NCI-H748 (cell line): ENCODE data around the gene BIRC3.

Experiments used
- DNase-seq: peaks from one replicate; lab custom pipeline; 2025; ENCODE audit not compliant: unreplicated experiment; lab: John Stamatoyannopoulos, UW

Gene BIRC3

GRCh38 chr11:102317099-102317767 lies at the start of gene BIRC3:
BIRC3 (plus strand) TSS chr11:102317484; CDS start chr11:102324510, 7,026 bp downstream.
- DNase-seq, result peak; percentile 97

DNA sequence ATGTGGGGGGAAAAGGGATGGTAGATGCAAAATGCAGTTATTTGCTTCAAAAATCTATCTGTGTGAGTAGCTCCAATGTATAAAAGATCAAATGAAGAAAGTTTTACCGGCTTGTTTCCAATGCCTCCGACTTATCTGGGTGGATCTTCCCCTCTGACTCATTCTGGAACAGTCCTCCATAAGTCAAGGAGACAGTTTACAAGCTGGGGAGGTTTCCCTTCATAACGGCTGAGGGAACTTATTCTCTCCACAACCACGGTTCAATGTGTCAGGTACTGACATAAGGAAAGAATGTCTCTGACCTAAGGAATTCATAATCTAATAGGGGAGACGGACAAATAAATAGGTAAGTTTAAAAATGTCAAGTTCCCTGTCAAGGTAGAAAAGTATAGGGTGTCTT lies 49.7 kb upstream of the BIRC3 start:
- no peak for DNase-seq

- peak; percentile 91 for DNase-seq
Observed at GRCh38 chr11:102268083-102268984, 49.0 kb upstream of the BIRC3 start.

DNA sequence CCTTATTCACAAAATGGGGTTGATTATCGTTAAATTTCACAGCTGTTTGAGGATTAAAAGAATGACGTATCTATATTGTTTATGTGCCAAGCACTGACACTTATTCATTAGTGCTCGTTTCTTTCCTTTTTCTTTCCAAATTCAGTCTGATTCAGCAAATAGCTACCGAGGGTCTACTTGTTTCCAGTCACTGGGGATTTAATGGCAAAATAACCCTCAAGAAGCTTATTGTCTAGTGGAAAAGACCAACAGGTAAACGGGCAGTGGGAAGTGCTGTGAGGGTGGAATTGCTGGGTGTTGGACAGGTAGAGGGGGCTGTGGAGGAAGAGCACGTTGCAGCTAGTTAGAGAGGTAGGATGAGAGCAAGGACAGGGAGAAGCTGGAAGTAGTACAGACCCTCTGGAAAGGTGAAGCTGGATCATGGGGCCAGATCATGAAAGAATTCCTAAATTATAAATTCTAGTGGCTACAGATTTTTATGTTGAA lies 48.3 kb upstream of the BIRC3 start:
- DNase-seq, result peak; percentile 51

DNA sequence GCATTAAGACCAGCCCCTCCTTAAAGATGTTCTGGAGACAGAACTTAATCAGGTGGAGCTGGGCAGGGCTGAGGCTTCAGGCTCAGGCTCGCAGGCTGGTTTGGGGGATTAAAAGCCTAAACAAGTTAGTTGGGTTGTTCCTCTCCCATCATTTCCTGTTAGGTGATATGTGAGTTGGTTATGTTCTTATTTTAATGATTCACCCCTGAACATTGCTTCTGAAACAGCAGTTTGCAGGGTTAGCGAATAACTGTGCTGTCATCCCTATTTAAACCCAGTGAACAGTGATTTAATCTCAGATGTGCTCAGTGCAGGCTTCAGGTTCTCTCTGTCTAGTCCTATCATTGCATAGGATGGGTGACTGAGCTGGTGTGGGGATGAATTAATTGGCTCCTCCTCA lies 47.4 kb upstream of the BIRC3 start:
- DNase-seq, result no peak

DNA sequence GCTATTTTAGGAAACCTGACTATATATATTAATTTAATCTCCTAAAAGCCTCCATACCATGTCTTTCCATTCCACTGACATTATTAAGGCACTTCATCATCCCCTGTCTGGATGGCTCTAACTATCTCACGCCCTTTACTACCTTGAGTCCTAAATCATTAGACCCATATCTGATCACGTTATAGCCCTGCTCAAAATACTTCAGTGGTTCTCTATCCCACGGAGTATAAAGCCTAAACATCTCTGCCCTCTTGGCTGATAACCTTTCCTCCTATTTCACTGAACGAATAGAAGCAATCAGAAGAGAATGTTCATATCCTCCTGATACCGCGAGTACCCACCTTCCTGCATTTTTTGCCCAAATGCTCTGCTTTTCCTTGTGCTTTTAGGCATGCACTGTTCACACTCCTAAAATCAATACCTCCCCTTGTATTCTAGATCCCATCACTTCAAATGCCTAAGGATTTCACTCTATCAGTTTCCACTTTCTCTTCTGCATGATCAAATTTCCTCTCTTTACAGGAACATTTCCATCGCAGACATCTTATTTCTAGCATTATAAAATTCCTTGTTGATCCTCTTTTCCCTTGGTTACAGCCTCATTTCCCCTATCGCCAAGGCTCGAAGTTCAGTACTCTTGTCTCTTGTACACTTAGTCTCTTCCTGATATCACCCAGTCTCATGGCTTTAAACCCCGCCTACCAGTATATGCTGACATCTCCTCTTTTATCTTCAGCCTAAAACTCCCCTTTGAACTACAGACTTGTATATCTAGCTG lies 45.0 kb upstream of the BIRC3 start:
- DNase-seq, result no peak

DNA sequence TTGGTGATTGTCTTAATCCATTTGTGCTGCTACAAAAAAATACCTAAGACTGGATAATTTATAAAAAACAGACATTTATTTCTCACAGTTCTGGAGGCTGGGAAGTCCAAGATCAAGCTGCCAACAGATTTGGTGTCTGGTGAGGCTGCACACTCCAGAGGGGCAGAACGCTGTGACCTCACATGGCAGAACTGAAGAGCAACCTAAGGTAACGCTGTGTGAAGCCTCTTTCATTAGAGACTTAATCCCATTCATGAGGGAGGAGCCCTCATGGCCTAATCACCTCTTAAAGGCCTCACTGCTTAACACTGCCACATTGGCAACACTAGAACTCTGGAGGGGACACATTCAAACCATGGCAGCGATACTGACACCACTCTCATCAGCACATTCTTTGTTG lies 42.7 kb upstream of the BIRC3 start:
- no peak for DNase-seq

- no peak for DNase-seq
Observed at GRCh38 chr11:102276362-102276761, 40.9 kb upstream of the BIRC3 start.

- no peak for DNase-seq
Observed at GRCh38 chr11:102276783-102277182, 40.5 kb upstream of the BIRC3 start.

- DNase-seq, result peak; percentile 31
Observed at GRCh38 chr11:102279641-102280170, 37.6 kb upstream of the BIRC3 start.

- DNase-seq, result no peak
Observed at GRCh38 chr11:102280245-102280833, 36.9 kb upstream of the BIRC3 start.

GRCh38 chr11:102283116-102283485 lies 34.2 kb upstream of the BIRC3 start:
- no peak for DNase-seq

DNA sequence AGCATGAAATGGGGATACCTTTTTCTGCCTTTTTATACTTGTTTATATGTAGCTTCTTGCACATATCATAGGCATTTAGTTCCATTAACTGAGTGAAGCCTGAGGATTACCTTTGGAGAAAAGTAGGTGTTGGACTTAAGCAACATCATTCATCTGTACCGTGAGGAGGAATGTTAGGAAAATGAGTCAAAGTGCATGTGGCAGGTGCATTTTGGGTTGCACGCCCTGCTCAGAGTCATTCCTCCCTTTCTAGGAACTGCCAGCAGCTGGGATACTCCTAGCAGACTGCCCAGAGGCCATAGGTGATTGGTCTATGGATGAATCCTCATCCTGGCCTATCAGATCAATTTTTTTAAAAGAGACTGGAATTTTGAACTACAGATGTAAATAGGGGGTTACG lies 33.3 kb upstream of the BIRC3 start:
- DNase-seq, result no peak

- no peak for DNase-seq
Observed at GRCh38 chr11:102286292-102286691, 31.0 kb upstream of the BIRC3 start.

- peak; percentile 76 for DNase-seq
Observed at GRCh38 chr11:102287964-102288724, 29.1 kb upstream of the BIRC3 start.

GRCh38 chr11:102288725-102289083 lies 28.6 kb upstream of the BIRC3 start:
- no peak for DNase-seq

GRCh38 chr11:102289592-102289991 lies 27.7 kb upstream of the BIRC3 start:
- no peak for DNase-seq

DNA sequence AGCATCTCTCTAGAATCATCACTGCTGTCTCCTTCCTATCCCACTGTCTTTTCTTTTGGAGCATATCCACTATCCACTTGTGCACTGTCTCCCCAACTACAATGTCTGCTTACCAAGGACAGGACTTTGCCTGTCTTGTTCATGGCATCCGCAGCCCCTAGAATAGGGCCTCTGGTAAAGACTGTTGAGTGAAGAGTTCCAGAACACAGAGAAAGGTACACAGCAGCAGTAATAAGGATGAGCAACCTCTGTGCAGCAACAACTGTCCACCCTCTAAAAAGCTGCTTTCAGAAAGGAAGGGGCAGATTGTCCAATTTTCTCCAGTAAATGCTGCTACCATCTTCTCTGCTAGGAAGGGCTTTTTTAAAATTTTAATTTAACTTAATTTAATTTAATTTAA lies 25.5 kb upstream of the BIRC3 start:
- DNase-seq, result no peak

- no peak for DNase-seq
Observed at GRCh38 chr11:102292933-102293332, 24.4 kb upstream of the BIRC3 start.
